HepG2 (cell line): ENCODE data around the gene CREG2. TPM values are rescaled to one million over a fixed set of nuclear protein-coding genes. Genes with fewer than 3 reads are reported as not detected.
A peak's percentile ranks its signal among the peaks of the same experiment; 100 is the strongest.

Experiments used
- ATF1 ChIP-seq: IDR thresholded peaks from 2 replicates; pipeline ENCODE4 v1.6.1; 2016; ENCODE audit warnings: mild to moderate bottlenecking, control low read depth
- ATF2 ChIP-seq: sonication (generic); formaldehyde crosslinking; IDR thresholded peaks from 2 replicates; pipeline ENCODE4 v1.4.0; 2020; ENCODE audit warnings: missing genetic modification reagents
- CEBPZ ChIP-seq: IDR thresholded peaks from 2 replicates; pipeline ENCODE4 v1.6.1; 2012; ENCODE audit warnings: low read length, improper control_type of control experiment
- DZIP1 ChIP-seq: sonication (generic); formaldehyde crosslinking; IDR thresholded peaks from 2 replicates; pipeline ENCODE4 v1.5.0; 2020; ENCODE audit warnings: mild to moderate bottlenecking, missing genetic modification reagents
- EED ChIP-seq: sonication (generic); formaldehyde crosslinking; IDR thresholded peaks from 2 replicates; pipeline ENCODE4 v1.5.0; 2020; ENCODE audit warnings: mild to moderate bottlenecking, missing genetic modification reagents
- ETV5 ChIP-seq: IDR thresholded peaks from 2 replicates; pipeline ENCODE4 v1.6.1; 2018; ENCODE audit warnings: missing biosample characterization, missing genetic modification reagents, inconsistent platforms, borderline replicate concordance
- KDM5A ChIP-seq: fragments of 200-600 bp; sonication (generic); IDR thresholded peaks from 2 replicates; pipeline ENCODE4 v1.7.0; 2018; ENCODE audit warnings: antibody characterized with exemption, mild to moderate bottlenecking, low read length, borderline replicate concordance
- KLF11 ChIP-seq: IDR thresholded peaks from 2 replicates; pipeline ENCODE4 v1.6.1; 2016; ENCODE audit warnings: missing compliant biosample characterization
- MBD4 ChIP-seq: IDR thresholded peaks from 2 replicates; pipeline ENCODE4 v1.6.1; 2012; ENCODE audit warnings: low read length, inconsistent platforms, borderline replicate concordance
- RBAK ChIP-seq: sonication (generic); formaldehyde crosslinking; IDR thresholded peaks from 2 replicates; pipeline ENCODE4 v1.5.1; 2020; ENCODE audit warnings: mild to moderate bottlenecking, missing genetic modification reagents
- SP4 ChIP-seq: sonication (generic); formaldehyde crosslinking; IDR thresholded peaks from 2 replicates; pipeline ENCODE4 v1.8.1; 2023; ENCODE audit warnings: mild to moderate bottlenecking, missing genetic modification reagents
- YY1 ChIP-seq: IDR thresholded peaks from 2 replicates; pipeline ENCODE4 v1.6.1; 2011; ENCODE audit warnings: low read length, low read depth, moderate library complexity, mild to moderate bottlenecking; ENCODE audit not compliant: insufficient read depth, insufficient replicate concordance
- ZBTB26 ChIP-seq: IDR thresholded peaks from 2 replicates; pipeline ENCODE4 v1.6.1; 2016; ENCODE audit warnings: missing compliant biosample characterization, missing genetic modification reagents, borderline replicate concordance
- ZBTB39 ChIP-seq: sonication (generic); formaldehyde crosslinking; IDR thresholded peaks from 2 replicates; pipeline ENCODE4 v1.5.0; 2020; ENCODE audit warnings: missing genetic modification reagents
- ZIK1 ChIP-seq: sonication (generic); formaldehyde crosslinking; IDR thresholded peaks from 2 replicates; pipeline ENCODE4 v1.5.0; 2020; ENCODE audit warnings: mild to moderate bottlenecking, low read depth, missing genetic modification reagents, borderline replicate concordance
- ZNF547 ChIP-seq: sonication (generic); formaldehyde crosslinking; IDR thresholded peaks from 2 replicates; pipeline ENCODE4 v1.5.1; 2020; ENCODE audit warnings: mild to moderate bottlenecking, missing genetic modification reagents
- ZNF691 ChIP-seq: sonication (generic); formaldehyde crosslinking; IDR thresholded peaks from 2 replicates; pipeline ENCODE4 v1.4.0; 2020; ENCODE audit warnings: missing genetic modification reagents, low read depth, mild to moderate bottlenecking, borderline replicate concordance
- polyA plus RNA-seq, 8 experiments: library from polyadenylated mRNA; depleted of rRNA in 3 of 8; stranded (reverse) in 7 of 8; unstranded in 1 of 8; fragments of >200 nt; fragmentation: Illumina TruSeq in 4 of 8; extraction: Trizol in 4 of 8; gene quantifications; 2 replicates each; pipeline versions ENCODE4 v1.2.1 to v1.2.3, GENCODE V29; 2011 to 2016; ENCODE audit warnings: low read depth in 4 of 8, missing spikeins in 1 of 8, mixed read lengths in 1 of 8; ENCODE audit not compliant: insufficient read depth in 1 of 8
- total RNA-seq, 5 experiments: library from RNA; depleted of rRNA; stranded (reverse); fragments of >200 nt; fragmentation: Illumina TruSeq; extraction: Trizol; gene quantifications; 2 replicates each; pipeline ENCODE4 v1.2.3, GENCODE V29; 2016; ENCODE audit warnings: low read depth in 1 of 5

Gene CREG2
- total and polyA plus RNA-seq, 2 of the 13 experiments (the other 11 are each of a cell fraction or from before 2014, with no cell fraction given), result 0.18 to 0.26 TPM

GRCh38 chr2:101341901-101342624 is 45.2 kb downstream of the CREG2 start (continued):
- TF ChIP-seq KLF11 (CRISPR knock-in tag) (0 out of 2 replicates have a peak, but pooled peaks have one; percentile 49), ZBTB26 (CRISPR knock-in tag) (no peak), ZBTB39 (CRISPR knock-in tag) (no peak), ATF1 (no peak), EED (no peak), YY1 (no peak), ZNF691 (CRISPR knock-in tag) (no peak), ZIK1 (CRISPR knock-in tag) (no peak), ZNF547 (CRISPR knock-in tag) (0 out of 2 replicates have a peak, but pooled peaks have one; percentile 23), ATF2 (CRISPR knock-in tag) (0 out of 2 replicates have a peak, but pooled peaks have one; percentile 25), RBAK (CRISPR knock-in tag) (no peak), DZIP1 (no peak), KDM5A (no peak), SP4 (CRISPR knock-in tag) (no peak), MBD4 (no peak), ETV5 (CRISPR knock-in tag) (peak; percentile 29; the same call in 1 of the 2 replicates), CEBPZ (no peak)
